ENCODE measurements around the gene GRB10. TPM values are rescaled to one million over a fixed set of nuclear protein-coding genes. Genes with fewer than 3 reads are reported as not detected.

GRB10 gene
- polyA plus RNA-seq, 6 donors from 2014 or later: 0.24 TPM; not detected in 5

- Mint-ChIP-seq H3K27ac (no peak overlapping the region), H3K36me3 (no peaks in the 10 kb centered on the region), H3K27me3 (peaks cover 0 to 7% (median 0%) of the 10 kb centered on the region in 3 donors), H3K4me1 (no peaks in the 10 kb centered on the region), H3K9me3 (no peaks in the 10 kb centered on the region), H3K4me3 (no peak overlapping the region)
- ATAC-seq (ENCODE audit: low read depth in 2 of 2): no peak
- DNase-seq: no peak
Observed at GRCh38 chr7:50598460-50599343, 184.0 kb downstream of the GRB10 start.

GRCh38 chr7:50596484-50596883, 186.2 kb downstream of the GRB10 start:
- ATAC-seq (ENCODE audit: low read depth in 2 of 2): no peak
- Mint-ChIP-seq H3K27ac (no peak overlapping the region), H3K9me3 (no peaks in the 10 kb centered on the region), H3K4me1 (no peaks in the 10 kb centered on the region), H3K4me3 (no peak overlapping the region), H3K27me3 (no peaks in the 10 kb centered on the region), H3K36me3 (no peaks in the 10 kb centered on the region)
- DNase-seq: no peak

GRCh38 chr7:50595491-50596102, 187.1 kb downstream of the GRB10 start:
- H3K4me3 Mint-ChIP-seq: no peak overlapping the region
- H3K27me3 Mint-ChIP-seq: no peaks in the 10 kb centered on the region
- no peaks in the 10 kb centered on the region for H3K36me3 Mint-ChIP-seq
- no peaks in the 10 kb centered on the region for H3K4me1 Mint-ChIP-seq
- no peak for ATAC-seq (ENCODE audit: low read depth in 2 of 2)
- H3K27ac Mint-ChIP-seq: peak overlapping the region in 1 of 6 donors; percentile 75
- no peaks in the 10 kb centered on the region for H3K9me3 Mint-ChIP-seq
- DNase-seq: no peak

- peaks cover 0 to 5% (median 0%) of the 10 kb centered on the region in 3 donors for H3K27me3 Mint-ChIP-seq
- no peaks in the 10 kb centered on the region for H3K9me3 Mint-ChIP-seq
- DNase-seq: no peak
- no peak overlapping the region for H3K27ac Mint-ChIP-seq
- H3K4me3 Mint-ChIP-seq: no peak overlapping the region
- no peaks in the 10 kb centered on the region for H3K36me3 Mint-ChIP-seq
- ATAC-seq (ENCODE audit: low read depth in 2 of 2): no peak
- H3K4me1 Mint-ChIP-seq: no peaks in the 10 kb centered on the region
Observed at GRCh38 chr7:50594734-50595485, 187.8 kb downstream of the GRB10 start.

GRCh38 chr7:50594136-50594535, 188.6 kb downstream of the GRB10 start:
- no peak overlapping the region for H3K27ac Mint-ChIP-seq
- no peaks in the 10 kb centered on the region for H3K9me3 Mint-ChIP-seq
- DNase-seq (no peak), ATAC-seq (ENCODE audit: low read depth in 2 of 2) (no peak)
- H3K27me3 Mint-ChIP-seq: peaks cover 0 to 5% (median 0%) of the 10 kb centered on the region in 3 donors
- H3K4me3 Mint-ChIP-seq: no peak overlapping the region
- H3K4me1 Mint-ChIP-seq: no peaks in the 10 kb centered on the region
- no peaks in the 10 kb centered on the region for H3K36me3 Mint-ChIP-seq

- H3K4me3 Mint-ChIP-seq: no peak overlapping the region
- no peak overlapping the region for H3K27ac Mint-ChIP-seq
- H3K36me3 Mint-ChIP-seq: no peaks in the 10 kb centered on the region
- no peaks in the 10 kb centered on the region for H3K4me1 Mint-ChIP-seq
- no peaks in the 10 kb centered on the region for H3K9me3 Mint-ChIP-seq
- no peak for ATAC-seq (ENCODE audit: low read depth in 2 of 2)
- DNase-seq: no peak
- peaks cover 0 to 5% (median 2%) of the 10 kb centered on the region in 3 donors for H3K27me3 Mint-ChIP-seq
Observed at GRCh38 chr7:50592940-50593339, 189.8 kb downstream of the GRB10 start.

GRCh38 chr7:50591480-50592438, 190.9 kb downstream of the GRB10 start:
- Mint-ChIP-seq H3K27ac (no peak overlapping the region), H3K4me1 (no peaks in the 10 kb centered on the region), H3K4me3 (no peak overlapping the region), H3K27me3 (peaks cover 0 to 7% (median 5%) of the 10 kb centered on the region in 3 donors), H3K9me3 (no peaks in the 10 kb centered on the region), H3K36me3 (no peaks in the 10 kb centered on the region)
- DNase-seq (no peak), ATAC-seq (ENCODE audit: low read depth in 2 of 2) (no peak)

- Mint-ChIP-seq H3K27ac (no peak overlapping the region), H3K9me3 (peaks cover 0 to 3% (median 2%) of the 10 kb centered on the region in 7 donors), H3K27me3 (peaks cover 0 to 7% (median 5%) of the 10 kb centered on the region in 3 donors), H3K4me3 (peak overlapping the region in 1 of 8 donors; percentile 71), H3K36me3 (no peaks in the 10 kb centered on the region), H3K4me1 (no peaks in the 10 kb centered on the region)
- DNase-seq (no peak), ATAC-seq (ENCODE audit: low read depth in 2 of 2) (no peak)
Observed at GRCh38 chr7:50591098-50591479, 191.6 kb downstream of the GRB10 start.

- Mint-ChIP-seq H3K36me3 (no peaks in the 10 kb centered on the region), H3K4me3 (no peak overlapping the region), H3K27me3 (peaks cover 0 to 7% (median 5%) of the 10 kb centered on the region in 3 donors), H3K4me1 (no peaks in the 10 kb centered on the region), H3K27ac (no peak overlapping the region), H3K9me3 (peaks cover 0 to 8% (median 2%) of the 10 kb centered on the region in 7 donors)
- ATAC-seq (ENCODE audit: low read depth in 2 of 2) (no peak), DNase-seq (no peak)
Observed at GRCh38 chr7:50590535-50590934, 192.2 kb downstream of the GRB10 start.

GRCh38 chr7:50589364-50589763, 193.3 kb downstream of the GRB10 start:
- ATAC-seq (ENCODE audit: low read depth in 2 of 2) (no peak), DNase-seq (no peak)
- H3K27ac Mint-ChIP-seq: peak overlapping the region in 1 of 6 donors; percentile 47
- peaks cover 0 to 7% (median 5%) of the 10 kb centered on the region in 3 donors for H3K27me3 Mint-ChIP-seq
- H3K4me1 Mint-ChIP-seq: no peaks in the 10 kb centered on the region
- no peaks in the 10 kb centered on the region for H3K36me3 Mint-ChIP-seq
- peaks cover 0 to 10% (median 3%) of the 10 kb centered on the region in 7 donors for H3K9me3 Mint-ChIP-seq
- no peak overlapping the region for H3K4me3 Mint-ChIP-seq

GRCh38 chr7:50588937-50589336, 193.8 kb downstream of the GRB10 start:
- Mint-ChIP-seq H3K4me1 (no peaks in the 10 kb centered on the region), H3K4me3 (no peak overlapping the region), H3K27ac (peak overlapping the region in 1 of 6 donors; percentile 47), H3K9me3 (peaks cover 0 to 11% (median 5%) of the 10 kb centered on the region in 7 donors), H3K27me3 (peaks cover 0 to 7% (median 5%) of the 10 kb centered on the region in 3 donors), H3K36me3 (peaks cover 0 to 4% of the 10 kb centered on the region in 2 donors)
- ATAC-seq (ENCODE audit: low read depth in 2 of 2): no peak
- DNase-seq: no peak

- Mint-ChIP-seq H3K4me1 (no peaks in the 10 kb centered on the region), H3K27me3 (peaks cover 0 to 7% (median 5%) of the 10 kb centered on the region in 3 donors), H3K4me3 (no peak overlapping the region), H3K27ac (no peak overlapping the region), H3K36me3 (peaks cover under 1 to 11% of the 10 kb centered on the region in 2 donors), H3K9me3 (peaks cover 8 to 23% (median 14%) of the 10 kb centered on the region in 7 donors)
- DNase-seq (no peak), ATAC-seq (ENCODE audit: low read depth in 2 of 2) (no peak)
Observed at GRCh38 chr7:50587737-50588136, 195.0 kb downstream of the GRB10 start.

All from naive B cell (primary cell).